ENCODE data around the gene MTHFR. TPM values are rescaled to one million over a fixed set of nuclear protein-coding genes. Genes with fewer than 3 reads are reported as not detected.
A peak's percentile ranks its signal among the peaks of the same experiment; 100 is the strongest.

Gene MTHFR
- total RNA-seq: 34.1 TPM
- long read RNA-seq, full-length matches to known transcripts: 9 of 22 reads
- long read RNA-seq, partial matches to known transcripts: 5 of 22 reads
- long read RNA-seq, other reads (novel, unspliced or antisense): 8 of 22 reads

DNA sequence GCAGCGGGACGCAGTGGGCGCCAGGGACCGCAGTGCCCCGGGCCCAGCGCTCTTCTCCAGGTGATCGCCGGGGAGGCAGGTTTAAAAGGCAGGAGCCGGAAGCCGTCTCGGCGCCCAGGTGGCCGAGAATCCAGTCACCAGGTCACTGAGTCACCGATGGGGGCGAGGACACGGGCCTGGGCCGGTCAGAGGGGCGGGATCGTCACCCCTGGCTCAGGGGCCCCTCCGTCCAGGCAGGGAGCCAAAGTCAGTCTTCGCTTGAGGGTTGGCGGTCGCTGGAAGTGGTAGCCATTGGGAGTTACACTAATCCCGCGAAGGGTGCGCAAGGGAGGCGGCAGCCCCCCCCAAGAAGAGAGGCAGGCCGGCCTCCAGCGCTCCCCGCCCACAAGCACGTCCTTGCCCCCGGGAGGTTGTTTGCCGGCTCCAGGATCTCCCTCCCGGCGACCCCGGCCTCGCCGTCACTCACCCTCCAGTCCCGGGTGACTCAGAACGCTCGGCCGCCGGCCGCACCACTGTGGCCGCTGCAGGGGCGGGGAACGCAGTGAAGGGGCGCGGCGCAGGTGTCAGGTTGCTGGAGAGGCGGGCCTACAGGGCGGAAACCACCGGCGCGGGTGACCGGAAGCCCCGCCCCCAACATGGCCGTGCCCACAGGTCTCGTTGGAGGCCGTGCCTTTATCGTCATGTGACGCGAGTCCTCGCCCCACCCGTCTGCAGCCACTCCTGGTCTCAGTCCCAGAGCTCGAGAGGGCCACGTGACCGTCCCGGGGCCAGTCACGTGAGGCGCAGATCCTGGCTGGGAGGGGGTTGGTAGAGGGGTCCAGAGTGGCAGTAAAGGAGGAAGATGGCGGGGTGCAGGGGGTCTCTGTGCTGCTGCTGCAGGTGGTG is at the start of gene MTHFR, which contains the start of gene CLCN6:
MTHFR (minus strand) TSS at position 543 of the 885 bp plus-strand sequence. CDS start 2,848 bp downstream, outside the sequence.
CLCN6 (plus strand) TSS at position 770 of the 885 bp plus-strand sequence; CDS start at position 842, 72 bp downstream.
- intact Hi-C loops (cut with DNase I): loop anchor here (2.0 kb wide), 1 partner anchor 15 kb away; no protein-coding TSS in a partner anchor
- ATAC-seq (peak; percentile 88), DNase-seq (ENCODE audit: missing footprints) (peak; percentile 99)

- ATAC-seq: no peak
- DNase-seq (ENCODE audit: missing footprints): no peak
- intact Hi-C loops (cut with DNase I): no loop called here
Measured at GRCh38 chr1:11855430-11855829, 49.7 kb upstream of the MTHFR start.

DNA sequence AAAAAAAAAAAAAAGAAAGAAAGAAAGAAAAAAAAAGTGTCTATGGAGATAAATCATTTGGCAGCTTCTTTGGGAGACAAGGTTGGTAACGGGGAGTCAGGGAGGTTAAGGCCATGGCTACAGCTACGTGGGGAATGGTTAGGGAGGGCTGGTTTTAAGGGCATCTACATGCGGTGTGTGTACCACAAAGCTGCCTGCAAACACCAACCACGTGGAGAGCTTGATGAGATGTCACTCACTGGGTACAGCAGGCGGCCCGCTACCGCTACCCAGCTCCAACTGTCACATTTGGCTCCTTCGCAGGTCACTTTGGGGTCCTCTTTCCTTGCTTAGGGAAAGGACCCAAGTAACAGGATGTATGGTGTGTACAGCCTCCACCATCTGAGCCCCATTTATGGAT is 48.8 kb upstream of the MTHFR start:
- DNase-seq (ENCODE audit: missing footprints) (no peak), ATAC-seq (no peak)
- intact Hi-C loops (cut with DNase I): no loop called here

DNA sequence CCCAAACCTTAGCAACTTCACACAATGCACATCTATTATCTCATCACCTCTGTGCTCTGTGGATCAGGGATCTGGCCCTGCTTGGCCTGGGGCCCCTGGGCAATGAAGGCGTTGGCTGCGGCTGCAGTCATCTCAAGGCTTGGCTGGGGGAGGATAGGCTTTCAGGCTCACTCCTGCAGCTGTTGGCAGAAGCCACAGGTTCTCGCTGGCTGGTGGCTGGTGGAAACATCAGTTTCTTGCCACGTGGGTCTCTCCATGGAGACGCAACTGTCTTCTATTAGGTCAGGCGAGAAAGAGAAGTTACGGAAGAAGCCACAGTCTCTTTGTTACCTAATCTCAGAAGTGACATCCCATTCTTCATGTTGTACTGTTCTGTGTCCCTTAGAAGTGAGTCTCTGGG is 45.4 kb upstream of the MTHFR start:
- intact Hi-C loops (cut with DNase I): no loop called here
- DNase-seq (ENCODE audit: missing footprints) (no peak), ATAC-seq (no peak)

DNA sequence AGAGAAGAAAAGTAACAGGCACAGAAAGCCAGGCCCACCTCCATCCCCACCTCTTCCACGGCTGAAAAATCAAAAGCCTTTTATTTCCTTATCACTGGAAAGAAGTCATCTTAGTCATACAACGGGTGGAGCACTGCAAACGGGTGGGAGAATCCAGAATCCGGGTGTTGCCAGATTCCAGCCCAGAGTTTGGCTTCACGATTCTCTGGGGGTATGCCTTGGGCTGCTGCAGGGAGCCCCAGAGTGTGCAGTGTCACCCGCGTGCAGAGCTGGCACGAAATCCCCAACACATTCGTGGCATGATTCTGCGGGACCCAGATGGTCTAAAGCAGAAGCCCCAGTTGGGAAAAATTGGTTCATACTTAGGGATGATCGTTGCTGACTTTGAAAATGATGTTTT is 44.4 kb upstream of the MTHFR start:
- no peak for DNase-seq (ENCODE audit: missing footprints)
- intact Hi-C loops (cut with DNase I): no loop called here
- ATAC-seq: no peak

- ATAC-seq: no peak
- intact Hi-C loops (cut with DNase I): no loop called here
Measured at GRCh38 chr1:11848373-11848700, 42.6 kb upstream of the MTHFR start.

GRCh38 chr1:11847667-11848372 is 42.1 kb upstream of the MTHFR start, which contains the start of gene NPPA:
Gene NPPA (minus strand): TSS chr1:11847783. CDS start chr1:11847684, 99 bp downstream.
- intact Hi-C loops (cut with DNase I): no loop called here
- ATAC-seq (no peak), DNase-seq (ENCODE audit: missing footprints) (no peak)

More at GRCh38 chr1:11848373-11848700, 42.6 kb upstream of the MTHFR start:
- no peak for DNase-seq (ENCODE audit: missing footprints)

DNA sequence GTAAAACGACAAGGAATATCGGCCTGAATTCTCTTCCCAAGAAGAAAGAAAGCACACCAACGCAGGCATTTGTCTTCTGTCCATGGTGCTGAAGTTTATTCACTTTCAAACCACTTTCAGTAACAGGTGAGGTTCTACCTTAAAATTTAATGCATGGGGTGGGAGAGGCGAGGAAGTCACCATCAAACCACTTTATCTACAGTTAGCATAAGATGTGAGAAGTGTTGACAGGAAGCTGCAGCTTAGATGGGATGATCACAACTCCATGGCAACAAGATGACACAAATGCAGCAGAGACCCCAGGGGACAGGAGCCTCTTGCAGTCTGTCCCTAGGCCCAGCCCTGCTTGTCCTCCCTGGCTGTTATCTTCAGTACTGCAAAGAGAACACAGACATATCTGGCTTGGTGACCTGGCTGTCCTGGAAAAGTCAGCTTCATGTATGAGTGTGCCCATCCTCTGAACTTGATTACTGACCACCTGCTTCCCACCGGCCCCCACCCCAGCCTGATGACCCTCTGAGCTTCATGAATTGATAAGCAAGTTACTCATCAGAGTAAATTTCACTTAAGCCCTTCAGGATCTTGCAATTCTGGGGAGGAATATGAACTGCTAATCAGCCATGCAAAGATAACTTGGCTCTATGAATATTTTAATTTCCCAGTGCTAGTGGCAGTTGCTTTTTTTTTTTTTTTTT is 40.0 kb upstream of the MTHFR start:
- no peak for ATAC-seq
- no peak for DNase-seq (ENCODE audit: missing footprints)
- intact Hi-C loops (cut with DNase I): no loop called here

GRCh38 chr1:11842154-11843041 is 36.6 kb upstream of the MTHFR start:
- DNase-seq (ENCODE audit: missing footprints) (no peak), ATAC-seq (no peak)
- intact Hi-C loops (cut with DNase I): no loop called here

- ATAC-seq: no peak
- no peak for DNase-seq (ENCODE audit: missing footprints)
- intact Hi-C loops (cut with DNase I): loop anchor here (1.0 kb wide), 1 partner anchor 53 kb away; no protein-coding TSS in a partner anchor
Measured at GRCh38 chr1:11841245-11842153, 35.7 kb upstream of the MTHFR start.

GRCh38 chr1:11839727-11840705 is 34.3 kb upstream of the MTHFR start:
- intact Hi-C loops (cut with DNase I): loop anchor here (5.0 to 10.0 kb wide), 3 partner anchors 67 to 195 kb away; no protein-coding TSS in a partner anchor
- DNase-seq (ENCODE audit: missing footprints) (no peak), ATAC-seq (peak; percentile 14)

DNA sequence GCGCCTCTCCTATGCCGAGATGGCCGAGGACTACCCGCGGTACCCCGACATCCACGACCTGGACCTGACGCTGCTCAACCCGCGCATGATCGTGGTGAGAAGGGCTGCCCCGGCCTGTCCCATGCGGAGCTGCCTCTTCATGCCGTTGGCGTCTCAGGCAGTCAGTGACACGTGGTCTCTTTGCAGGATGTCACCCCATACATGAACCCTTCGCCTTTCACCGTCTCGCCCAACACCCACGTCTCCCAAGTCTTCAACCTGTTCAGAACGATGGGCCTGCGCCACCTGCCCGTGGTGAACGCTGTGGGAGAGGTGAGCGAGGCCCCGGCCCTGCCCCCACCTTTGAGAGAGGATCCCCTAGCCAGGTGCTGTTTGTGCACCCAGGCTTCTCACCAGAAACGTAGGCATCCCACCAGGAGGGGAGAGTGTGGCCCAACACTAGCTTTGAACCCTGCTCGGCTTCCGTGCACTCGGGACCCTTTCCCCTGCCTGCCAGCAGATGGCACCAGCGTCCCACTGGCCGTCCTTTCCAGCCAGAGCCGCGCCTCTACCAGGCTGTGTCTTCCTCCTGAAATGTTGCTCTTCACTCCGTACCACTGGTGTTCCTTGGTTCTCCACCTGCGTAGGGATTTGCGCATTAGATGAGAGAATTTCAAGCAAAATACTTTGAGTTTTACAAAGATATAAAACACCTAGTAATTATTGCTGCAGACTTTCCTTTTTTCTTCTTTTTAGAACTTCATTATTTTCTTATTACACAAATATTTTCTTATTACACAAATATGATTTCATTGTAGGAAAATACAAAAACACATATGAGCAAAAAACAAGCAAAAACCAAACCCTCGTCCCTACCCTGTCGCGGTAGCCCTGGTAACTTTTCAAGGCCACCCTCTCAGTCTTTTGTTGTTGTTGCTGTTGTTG is 32.8 kb upstream of the MTHFR start:
- intact Hi-C loops (cut with DNase I): loop anchor here (5.0 to 10.0 kb wide), 3 partner anchors 69 to 196 kb away; no protein-coding TSS in a partner anchor
- DNase-seq (ENCODE audit: missing footprints): peak; percentile 89
- peak; percentile 87 for ATAC-seq

GRCh38 chr1:11837767-11838348 is 32.1 kb upstream of the MTHFR start:
- DNase-seq (ENCODE audit: missing footprints): no peak
- intact Hi-C loops (cut with DNase I): loop anchor here (5.0 to 10.0 kb wide), 3 partner anchors 69 to 197 kb away; no protein-coding TSS in a partner anchor
- ATAC-seq: no peak

Measured in Right ventricle myocardium inferior (tissue), 1 donor.